ENCODE data around the gene CABP7.
"Not testable (repeated sequence)": the region's sequence is repeated elsewhere in the genome, so short reads cannot be mapped to it uniquely, and the experiment has no call there.

Gene CABP7

GRCh38 chr22:29750029-29750428 is 30.2 kb downstream of the CABP7 start:
- no peak for DNase-seq (ENCODE audit: low read depth)

DNA sequence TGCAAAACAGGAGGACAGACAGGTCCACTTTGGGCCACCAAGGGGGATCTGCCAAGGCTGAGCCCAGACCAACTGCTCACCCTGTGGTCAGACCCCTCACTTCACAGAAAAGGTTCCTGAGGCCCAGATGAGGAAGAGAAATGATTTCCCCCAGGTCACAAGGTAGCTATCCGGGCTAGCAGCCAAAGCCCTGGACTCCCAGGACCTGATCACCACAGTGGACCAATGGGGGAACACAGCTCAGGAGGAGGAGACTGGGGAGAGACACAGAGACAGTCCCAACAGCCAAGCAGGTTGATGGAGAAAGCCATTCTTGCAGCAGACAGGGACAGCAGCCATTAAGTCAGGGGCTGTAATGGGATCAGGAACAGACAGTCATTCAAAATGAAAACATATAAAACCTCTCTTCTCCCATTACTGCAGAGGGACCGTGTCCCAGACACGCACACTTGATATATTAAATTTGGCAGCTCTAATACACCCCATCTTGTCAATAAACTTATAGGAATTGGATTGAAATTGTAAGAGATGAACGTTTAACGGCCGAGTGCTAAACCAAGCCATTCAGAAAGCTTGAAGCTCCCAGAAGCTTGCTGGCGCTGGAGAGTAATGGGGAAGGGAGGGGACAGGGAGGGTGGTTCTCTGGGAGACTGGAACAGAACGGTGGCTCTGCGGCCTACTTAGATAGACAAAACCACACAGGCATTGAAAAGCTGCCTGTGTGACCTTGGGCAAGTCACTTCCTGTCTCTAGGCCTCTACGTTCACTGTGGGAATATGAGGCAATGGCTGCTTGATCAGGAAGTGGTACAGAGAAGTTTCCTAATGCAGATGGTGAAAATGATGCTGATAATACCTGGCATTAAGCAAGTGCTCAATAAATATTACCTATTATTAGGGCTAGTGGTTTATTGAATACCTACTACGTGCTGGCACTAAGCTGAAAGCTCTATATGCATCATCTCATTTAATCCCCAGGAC is 31.0 kb downstream of the CABP7 start:
- DNase-seq (ENCODE audit: low read depth), result no peak

- no peak for DNase-seq (ENCODE audit: low read depth)
Observed at GRCh38 chr22:29751669-29752068, 31.9 kb downstream of the CABP7 start.

GRCh38 chr22:29753808-29754657 is 34.2 kb downstream of the CABP7 start:
- no peak for DNase-seq (ENCODE audit: low read depth)

DNA sequence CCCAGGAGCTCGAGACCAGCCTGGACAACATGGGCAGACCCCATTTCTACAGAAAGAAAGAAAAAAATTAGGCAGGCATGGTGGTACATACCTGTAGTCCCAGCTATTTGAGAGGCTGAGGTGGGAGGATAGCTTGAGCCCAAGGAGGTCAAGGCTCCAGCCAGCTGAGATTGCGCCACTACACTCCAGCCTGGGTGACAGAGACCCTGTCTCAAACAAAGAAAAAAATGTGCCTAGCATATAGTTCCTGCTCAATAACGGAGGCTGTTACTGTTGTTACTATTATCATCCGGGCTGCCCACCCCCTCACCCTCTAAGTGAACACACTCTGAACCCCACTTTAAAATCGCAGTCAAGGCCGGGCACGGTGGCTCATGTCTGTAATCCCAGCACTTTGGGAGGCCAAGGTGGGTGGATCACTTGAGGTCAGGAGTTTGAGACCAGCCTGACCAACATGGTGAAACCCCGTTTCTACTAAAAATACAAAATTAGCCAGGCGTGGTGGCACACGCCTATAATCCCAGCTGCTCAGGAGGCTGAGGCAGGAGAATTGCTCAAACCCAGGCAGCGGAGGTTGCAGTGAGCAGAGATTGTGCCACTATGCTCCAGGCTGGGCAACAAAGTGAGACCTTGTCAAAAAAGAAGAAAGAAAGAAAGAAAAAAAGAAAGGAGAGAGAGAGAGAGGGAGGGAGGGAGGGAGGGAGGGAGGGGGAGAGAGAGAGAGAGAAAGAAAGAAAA is 35.0 kb downstream of the CABP7 start:
- not testable (repeated sequence) for DNase-seq (ENCODE audit: low read depth)

- no peak for DNase-seq (ENCODE audit: low read depth)
Observed at GRCh38 chr22:29755889-29756288, 36.1 kb downstream of the CABP7 start.

DNA sequence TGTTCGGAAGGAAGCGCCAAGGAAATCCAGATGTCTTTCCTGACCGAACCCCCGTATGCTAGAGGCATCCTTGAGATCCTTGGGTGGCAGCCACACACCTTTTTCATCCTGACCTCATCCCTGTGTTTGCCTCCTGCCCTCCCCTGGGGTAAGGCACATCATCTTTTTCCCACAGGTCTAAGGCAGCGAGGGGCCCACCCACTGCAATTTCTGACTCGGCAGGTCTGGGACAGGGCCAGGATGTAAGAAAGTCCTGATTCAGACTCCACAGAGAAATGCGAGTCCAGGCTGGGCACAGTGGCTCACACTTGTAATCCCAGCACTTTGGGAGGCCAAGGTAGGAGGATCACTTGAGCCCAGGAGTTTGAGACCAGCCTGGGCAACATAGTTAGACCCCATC is 36.5 kb downstream of the CABP7 start:
- DNase-seq (ENCODE audit: low read depth), result no peak

- DNase-seq (ENCODE audit: low read depth), result no peak
Observed at GRCh38 chr22:29757096-29757495, 37.3 kb downstream of the CABP7 start.

GRCh38 chr22:29758068-29758622 is 38.3 kb downstream of the CABP7 start:
- DNase-seq (ENCODE audit: low read depth), result no peak

DNA sequence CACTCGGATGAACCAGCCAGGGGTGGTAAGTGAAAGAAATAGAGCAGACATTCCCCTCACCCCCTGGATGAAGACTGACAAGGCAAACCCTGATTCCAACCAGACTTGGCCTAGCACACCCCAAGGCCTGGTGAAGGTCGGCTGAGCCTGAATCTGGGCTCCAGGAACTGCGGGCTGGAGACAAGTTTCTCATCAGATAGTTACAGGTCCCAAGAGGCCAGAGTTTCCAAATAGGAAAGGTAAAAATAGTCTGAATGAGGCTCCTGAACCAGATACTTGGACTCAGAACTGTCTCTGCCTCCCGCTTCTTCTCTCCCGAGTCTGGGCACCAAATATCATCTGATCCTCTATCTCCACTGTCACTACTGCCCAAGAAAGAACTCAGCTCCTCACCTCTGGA is 39.2 kb downstream of the CABP7 start:
- DNase-seq (ENCODE audit: low read depth), result no peak

DNA sequence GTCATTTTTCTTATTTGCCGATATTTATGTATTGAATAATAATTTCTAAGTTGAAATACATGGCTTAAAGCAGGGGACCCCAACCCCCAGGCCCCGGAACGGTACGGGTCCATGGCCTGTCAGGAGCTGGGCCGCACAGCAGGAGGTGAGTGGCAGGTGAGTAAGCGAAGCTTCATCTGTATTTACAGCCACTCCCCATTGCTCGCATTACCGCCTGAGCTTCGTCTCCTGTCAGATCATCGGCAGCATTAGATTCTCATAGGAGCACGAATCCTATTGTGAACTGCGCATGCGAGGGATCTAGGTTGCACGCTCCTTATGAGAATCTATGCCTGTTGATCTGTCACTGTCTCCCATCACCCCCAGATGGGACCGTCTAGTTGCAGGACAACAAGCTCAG is 42.5 kb downstream of the CABP7 start:
- DNase-seq (ENCODE audit: low read depth), result no peak

- peak; percentile 15 for DNase-seq (ENCODE audit: low read depth)
Observed at GRCh38 chr22:29765905-29766631, 46.3 kb downstream of the CABP7 start.

DNA sequence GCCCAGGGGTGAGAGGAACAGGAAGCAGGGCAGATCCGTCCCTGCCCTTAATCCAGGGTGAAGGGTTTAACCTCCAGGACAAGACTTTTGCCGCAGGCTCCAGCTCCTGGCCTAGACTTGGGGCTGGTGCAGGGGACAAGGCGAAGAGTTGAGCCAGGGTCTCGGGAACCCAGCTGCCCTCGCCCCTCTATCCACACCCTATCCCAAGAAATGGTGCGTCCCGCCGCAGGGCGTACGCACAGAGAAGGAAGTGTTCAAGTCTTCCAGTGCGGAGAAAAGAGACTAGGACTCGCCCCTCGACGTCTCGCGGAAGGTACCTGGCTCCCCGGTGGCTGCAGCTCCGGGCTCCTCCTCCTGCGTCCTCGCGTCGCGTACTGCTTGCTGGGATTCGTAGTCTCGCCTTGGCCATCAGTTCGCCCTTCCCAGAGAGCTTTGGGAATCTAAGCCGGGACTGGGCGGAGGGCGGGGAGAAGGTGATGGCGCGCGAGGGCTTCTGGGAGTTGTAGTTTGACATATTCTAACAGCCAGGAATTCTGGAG is 46.9 kb downstream of the CABP7 start, which contains the start of gene ZMAT5:
TSS of gene ZMAT5 (minus strand) at position 376 of the 539 bp plus-strand sequence. CDS start 18,463 bp downstream, outside the sequence.
- DNase-seq (ENCODE audit: low read depth), result peak; percentile 82

DNA sequence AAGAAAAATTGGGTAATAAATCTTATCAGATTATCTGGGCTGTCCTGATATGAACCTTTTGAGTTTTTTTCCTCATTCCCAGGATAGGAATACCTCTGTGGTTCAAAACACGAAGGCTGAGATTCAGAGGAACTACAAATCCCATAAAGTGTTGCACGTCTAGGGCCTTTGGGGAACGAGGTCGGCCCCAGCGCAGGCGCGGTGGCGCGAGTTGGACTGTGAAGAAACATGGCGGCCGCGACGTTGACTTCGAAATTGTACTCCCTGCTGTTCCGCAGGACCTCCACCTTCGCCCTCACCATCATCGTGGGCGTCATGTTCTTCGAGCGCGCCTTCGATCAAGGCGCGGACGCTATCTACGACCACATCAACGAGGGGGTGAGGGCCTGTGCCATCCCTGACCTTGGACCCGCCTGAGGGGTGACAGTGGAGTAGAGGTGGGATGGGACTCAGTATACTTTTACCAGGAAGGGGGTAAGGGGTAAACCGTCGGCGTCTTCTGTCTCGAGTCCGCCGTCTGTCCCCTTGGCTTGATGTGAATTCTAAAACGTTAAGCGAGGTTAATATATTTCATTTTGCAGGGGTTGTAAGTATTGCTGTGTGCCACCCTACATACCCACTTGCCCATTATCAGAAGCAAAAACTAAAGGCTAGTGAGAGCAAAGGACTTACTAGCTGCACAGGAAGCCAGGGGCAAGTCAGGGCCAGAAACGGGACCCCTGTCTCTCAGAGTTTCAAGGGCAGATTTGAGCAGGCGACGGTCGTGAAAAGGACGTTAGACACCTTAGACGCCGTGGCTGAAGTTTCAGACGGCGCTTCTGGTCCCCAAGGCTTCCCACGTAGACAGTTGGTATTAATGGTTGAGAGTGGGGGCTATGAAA is 47.6 kb downstream of the CABP7 start, which contains the start of gene UQCR10:
TSS of gene UQCR10 (plus strand) at position 199 of the 881 bp plus-strand sequence. CDS start at position 229, 30 bp downstream.
- DNase-seq (ENCODE audit: low read depth), result peak; percentile 89

GRCh38 chr22:29768052-29768693 is 48.4 kb downstream of the CABP7 start:
- DNase-seq (ENCODE audit: low read depth), result no peak

GRCh38 chr22:29769723-29770321 is 50.0 kb downstream of the CABP7 start:
- no peak for DNase-seq (ENCODE audit: low read depth)

GRCh38 chr22:29772170-29772641 is 52.4 kb downstream of the CABP7 start:
- no peak for DNase-seq (ENCODE audit: low read depth)

- no peak for DNase-seq (ENCODE audit: low read depth)
Observed at GRCh38 chr22:29773233-29773632, 53.4 kb downstream of the CABP7 start.
